H1 (cell line): ENCODE measurements around the gene CCDC192. TPM values are rescaled to one million over a fixed set of nuclear protein-coding genes. Genes with fewer than 3 reads are reported as not detected.

Experiments used
- CTCF ChIA-PET: fragments of 300-600 bp; sonication (Branson Sonifier 250); formaldehyde crosslinking; loops from one replicate; lab custom pipeline; 2021; ENCODE audit not compliant: partially characterized antibody; lab: Charles Lee
- POLR2A ChIA-PET: fragments of 300-600 bp; sonication (Branson Sonifier 250); formaldehyde crosslinking; loops from one replicate; lab custom pipeline; 2021; ENCODE audit warnings: inconsistent platforms; ENCODE audit not compliant: partially characterized antibody; lab: Charles Lee
- DNase-seq, 2 experiments: peaks; one replicate each; pipeline versions ENCODE4 v3.0.0 to v3.0.0-alpha.2; 2010 to 2022; ENCODE audit warnings: low spot score in 2 of 2, low read depth in 1 of 2, mixed read lengths in 1 of 2
- FAIRE-seq: peaks from 2 replicates; lab custom pipeline; 2011; peaks lifted over from hg19 to GRCh38; lab: Jason Lieb, UNC
- H2AFZ ChIP-seq: 2 replicates; pipeline ENCODE4 v1.8.1; 2012; ENCODE audit warnings: low read length, inconsistent platforms
- H2AK5ac ChIP-seq: 2 replicates; pipeline ENCODE4 v1.6.1; 2013; ENCODE audit warnings: low read depth, low read length
- H2BK120ac ChIP-seq: replicated peaks from 2 replicates; pipeline ENCODE3; 2013; ENCODE audit warnings: low read depth, low read length, inconsistent platforms
- H2BK12ac ChIP-seq: 2 replicates; pipeline ENCODE4 v1.6.1; 2013; ENCODE audit warnings: low read depth, low read length
- H2BK15ac ChIP-seq: 2 replicates; pipeline ENCODE4 v1.6.1; 2013; ENCODE audit warnings: low read length
- H2BK20ac ChIP-seq: 2 replicates; pipeline ENCODE4 v1.6.1; 2013; ENCODE audit warnings: low read length
- H2BK5ac ChIP-seq: 2 replicates; pipeline ENCODE4 v1.6.1; 2013; ENCODE audit warnings: low read depth, low read length
- H3K14ac ChIP-seq: 2 replicates; pipeline ENCODE4 v1.6.1; 2013; ENCODE audit warnings: inconsistent platforms; ENCODE audit not compliant: insufficient read length
- H3K18ac ChIP-seq: 2 replicates; pipeline ENCODE4 v1.6.1; 2013; ENCODE audit warnings: low read length; ENCODE audit errors: extremely low read depth
- H3K23ac ChIP-seq: 2 replicates; pipeline ENCODE4 v1.6.1; 2013; ENCODE audit warnings: inconsistent platforms; ENCODE audit not compliant: insufficient read length
- H3K23me2 ChIP-seq: 2 replicates; pipeline ENCODE4 v1.6.1; 2013; ENCODE audit warnings: low read depth, low read length
- H3K27ac ChIP-seq: 2 replicates; pipeline ENCODE4 v1.6.1; 2011; ENCODE audit warnings: low read depth, low read length, inconsistent platforms
- H3K27me3 ChIP-seq, 4 experiments: replicated peaks in 1 of 4; 1 replicate in 1 of 4; 2 replicates in 3 of 4; pipeline versions ENCODE4 v1.6.1 to v1.8.1; 2011 to 2013; ENCODE audit warnings: low read length in 3 of 4, mild to moderate bottlenecking in 3 of 4, inconsistent platforms in 2 of 4, mixed read lengths in 2 of 4, moderate library complexity in 1 of 4; ENCODE audit not compliant: control insufficient read depth in 3 of 4, insufficient read depth in 3 of 4; ENCODE audit errors: extremely low read depth in 1 of 4
- H3K36me3 ChIP-seq, 4 experiments: 2 replicates each; pipeline versions ENCODE4 v1.6.1 to v1.8.1; 2011 to 2013; ENCODE audit warnings: mild to moderate bottlenecking in 4 of 4, low read length in 3 of 4, moderate library complexity in 2 of 4, control low read depth in 1 of 4, inconsistent platforms in 1 of 4; ENCODE audit not compliant: insufficient read depth in 4 of 4, control insufficient read depth in 2 of 4
- H3K4ac ChIP-seq: replicated peaks from 2 replicates; pipeline ENCODE3; 2013; ENCODE audit warnings: low read length, low read depth, mixed read lengths, inconsistent platforms; ENCODE audit not compliant: insufficient read length
- H3K4me1 ChIP-seq, 4 experiments: replicated peaks in 1 of 4; 1 replicate in 1 of 4; 2 replicates in 3 of 4; pipeline versions ENCODE4 v1.6.1 to v1.8.1; 2011 to 2013; ENCODE audit warnings: low read length in 3 of 4, inconsistent platforms in 2 of 4, mixed read lengths in 1 of 4; ENCODE audit not compliant: insufficient read depth in 4 of 4, control insufficient read depth in 3 of 4
- H3K4me2 ChIP-seq, 2 experiments: 2 replicates each; pipeline versions ENCODE4 v1.6.1 to v1.8.1; 2011 to 2013; ENCODE audit warnings: low read depth in 2 of 2, low read length in 2 of 2, control low read depth in 1 of 2, inconsistent platforms in 1 of 2, mild to moderate bottlenecking in 1 of 2; ENCODE audit not compliant: insufficient read depth in 1 of 2
- H3K4me3 ChIP-seq, 4 experiments: fragments of 200-600, 300-600 bp in 1 of 4; sonication (generic), shearing (Covaris generic), sonication (Bioruptor Twin) in 1 of 4; 2 replicates each; pipeline versions ENCODE4 v1.5.1 to v1.8.1; 2011 to 2016; ENCODE audit warnings: low read length in 4 of 4, low read depth in 3 of 4, control low read depth in 2 of 4, inconsistent platforms in 2 of 4, mild to moderate bottlenecking in 2 of 4, mixed read lengths in 1 of 4, moderate library complexity in 1 of 4; ENCODE audit not compliant: insufficient read depth in 2 of 4; ENCODE audit errors: extremely low read depth in 1 of 4
- H3K56ac ChIP-seq: replicated peaks from 2 replicates; pipeline ENCODE3; 2013; ENCODE audit warnings: low read depth, mild to moderate bottlenecking, mixed read lengths, low read length, inconsistent platforms; ENCODE audit not compliant: insufficient read length
- H3K79me1 ChIP-seq: 2 replicates; pipeline ENCODE4 v1.6.1; 2013; ENCODE audit warnings: low read depth, low read length, control low read depth
- H3K79me2 ChIP-seq, 2 experiments: 2 replicates each; pipeline versions ENCODE4 v1.6.1 to v1.8.1; 2012 to 2013; ENCODE audit warnings: low read length in 2 of 2, mild to moderate bottlenecking in 2 of 2, inconsistent platforms in 1 of 2; ENCODE audit not compliant: insufficient read depth in 2 of 2, control insufficient read depth in 1 of 2
- H3K9ac ChIP-seq, 4 experiments: replicated peaks in 1 of 4; 1 replicate in 1 of 4; 2 replicates in 3 of 4; pipeline versions ENCODE4 v1.6.1 to v1.8.1; 2011 to 2013; ENCODE audit warnings: low read depth in 3 of 4, low read length in 3 of 4, control low read depth in 2 of 4, mild to moderate bottlenecking in 2 of 4, moderate library complexity in 2 of 4, inconsistent platforms in 1 of 4; ENCODE audit errors: extremely low read depth in 1 of 4
- H3K9me3 ChIP-seq, 2 experiments: 2 replicates each; pipeline versions ENCODE4 v1.6.1 to v1.8.1; 2012 to 2013; ENCODE audit warnings: mild to moderate bottlenecking in 2 of 2, moderate library complexity in 2 of 2, control low read depth in 1 of 2, inconsistent platforms in 1 of 2, low read depth in 1 of 2, low read length in 1 of 2, mixed read lengths in 1 of 2; ENCODE audit not compliant: insufficient read depth in 2 of 2
- H4K20me1 ChIP-seq, 2 experiments: replicated peaks in 1 of 2; 2 replicates each; pipeline versions ENCODE3 to v1.8.1; 2011 to 2013; ENCODE audit warnings: inconsistent platforms in 2 of 2, low read length in 2 of 2, mild to moderate bottlenecking in 1 of 2; ENCODE audit not compliant: insufficient read depth in 2 of 2, control insufficient read depth in 1 of 2
- H4K5ac ChIP-seq: 2 replicates; pipeline ENCODE4 v1.6.1; 2013; ENCODE audit warnings: low read length, low read depth, mixed read lengths, inconsistent platforms; ENCODE audit not compliant: insufficient read length
- H4K8ac ChIP-seq: 2 replicates; pipeline ENCODE4 v1.8.0; 2013; ENCODE audit warnings: mild to moderate bottlenecking, moderate library complexity, low read length, inconsistent platforms; ENCODE audit not compliant: insufficient read depth; ENCODE audit errors: extremely low read depth
- H4K91ac ChIP-seq: replicated peaks from 2 replicates; pipeline ENCODE3; 2013; ENCODE audit warnings: low read length, mixed read lengths, inconsistent platforms; ENCODE audit not compliant: insufficient read length
- NANOG ChIP-seq: IDR thresholded peaks from 2 replicates; pipeline ENCODE4 v1.6.1; 2011; ENCODE audit warnings: low read length, low read depth, mild to moderate bottlenecking, inconsistent platforms; ENCODE audit not compliant: insufficient read depth, poor library complexity, severe bottlenecking
- PHF8 ChIP-seq: fragments of 200-600 bp; sonication (generic); conservative IDR thresholded peaks from 2 replicates; pipeline ENCODE4 v1.7.1; 2012; ENCODE audit warnings: low read depth, mild to moderate bottlenecking, inconsistent platforms, low read length, moderate library complexity
- POLR2A ChIP-seq, 2 experiments: IDR thresholded peaks; 1 replicate in 1 of 2; 2 replicates in 1 of 2; pipeline ENCODE4 v1.6.1; 2011; ENCODE audit warnings: low read depth in 2 of 2, low read length in 2 of 2, mild to moderate bottlenecking in 2 of 2; ENCODE audit errors: control extremely low read depth in 1 of 2
- SAP30 ChIP-seq: fragments of 300-600 bp; sonication (generic); IDR thresholded peaks from 2 replicates; pipeline ENCODE4 v1.7.1; 2012; ENCODE audit warnings: low read length, moderate library complexity, mild to moderate bottlenecking, inconsistent platforms; ENCODE audit not compliant: insufficient read depth, insufficient replicate concordance
- WGBS, 2 experiments: shearing (Covaris generic) in 1 of 2; methylation state at CpG; one replicate each; pipeline versions ENCODE4 v1.1.6 to v1.1.7; 2013 to 2015; ENCODE audit warnings: low lambda C conversion rate in 2 of 2, mixed read lengths in 2 of 2, inconsistent platforms in 1 of 2, low coverage in 1 of 2, missing lambda C conversion rate in 1 of 2; ENCODE audit not compliant: insufficient replicate concordance in 2 of 2, insufficient coverage in 1 of 2, insufficient read length in 1 of 2; ENCODE audit errors: extremely low coverage in 1 of 2, missing lambda C conversion rate in 1 of 2; 5-methylcytosine and 5-hydroxymethylcytosine counted together
- polyA plus RNA-seq, 7 experiments: library from polyadenylated mRNA; depleted of rRNA in 3 of 7; stranded (reverse) in 5 of 7; unstranded in 2 of 7; fragments of >200 nt in 5 of 7; fragments of 200-250 nt in 2 of 7; gene quantifications; 1 replicate in 5 of 7; 2 replicates in 1 of 7; 4 replicates in 1 of 7; pipeline versions ENCODE4 v1.2.1 to v1.2.3, GENCODE V29; 2011 to 2013; ENCODE audit warnings: missing spikeins in 2 of 7, mixed read lengths in 2 of 7
- total RNA-seq: library from RNA; stranded (reverse); fragmentation: NEBNext Ultra II Directional; extraction: Animal tissue kit (Norgen Biotek cat#: 25700); gene quantifications from 2 replicates; pipeline ENCODE4 v1.2.1, GENCODE V29; 2021
- TF ChIP-seq, protein P1 (sequence below): IDR thresholded peaks from 2 replicates; pipeline ENCODE4 v1.6.1; 2012; ENCODE audit warnings: low read length, inconsistent platforms
- TF ChIP-seq, protein P2 (sequence below): IDR thresholded peaks from 2 replicates; pipeline ENCODE4 v1.6.1; 2012; ENCODE audit warnings: inconsistent platforms
- TF ChIP-seq, protein P3 (sequence below): IDR thresholded peaks from 2 replicates; pipeline ENCODE4 v1.6.1; 2011; ENCODE audit warnings: low read depth, mild to moderate bottlenecking, low read length; ENCODE audit not compliant: insufficient read depth

Gene CCDC192
- total and polyA plus RNA-seq, 2 of the 8 experiments (the other 6 are each of a cell fraction or from before 2014, with no cell fraction given): 0.61 TPM; not detected in 1

DNA sequence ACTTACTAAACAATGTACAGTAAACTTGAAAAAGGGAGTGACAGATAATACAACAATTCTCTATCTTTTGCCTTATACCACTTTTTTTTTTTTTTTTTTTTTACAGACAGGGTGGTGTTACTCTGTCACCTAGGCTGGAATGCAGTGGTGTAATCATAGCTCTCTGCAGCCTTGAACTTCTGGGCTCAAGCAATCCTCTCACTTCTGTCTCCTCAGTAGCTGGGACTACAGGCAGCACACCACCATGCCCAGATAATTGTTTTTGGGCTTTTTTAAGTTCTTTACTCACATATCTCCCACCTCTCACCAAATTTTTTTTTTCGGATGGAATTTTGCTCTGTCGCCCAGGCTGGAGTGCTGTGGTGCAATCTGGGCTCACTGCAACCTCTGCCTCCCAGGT, 208.4 kb downstream of the CCDC192 start:
- Histone ChIP-seq H3K4ac (no peak overlapping the region), H2BK20ac (no peak overlapping the region), H3K18ac (no peak overlapping the region), H3K4me1 (no peaks in the 10 kb centered on the region), H2AFZ (no peak overlapping the region), H3K9ac (no peak overlapping the region), H3K79me2 (no peaks in the 10 kb centered on the region)
- CTCF ChIA-PET: interaction anchor here (0.6 to 1.3 kb wide), 6 partner anchors 12 to 1040 kb away, joined by 3 read pairs; no protein-coding TSS in a partner anchor
- TF ChIP-seq NANOG: no peak
- TF ChIP-seq, protein P1, sequence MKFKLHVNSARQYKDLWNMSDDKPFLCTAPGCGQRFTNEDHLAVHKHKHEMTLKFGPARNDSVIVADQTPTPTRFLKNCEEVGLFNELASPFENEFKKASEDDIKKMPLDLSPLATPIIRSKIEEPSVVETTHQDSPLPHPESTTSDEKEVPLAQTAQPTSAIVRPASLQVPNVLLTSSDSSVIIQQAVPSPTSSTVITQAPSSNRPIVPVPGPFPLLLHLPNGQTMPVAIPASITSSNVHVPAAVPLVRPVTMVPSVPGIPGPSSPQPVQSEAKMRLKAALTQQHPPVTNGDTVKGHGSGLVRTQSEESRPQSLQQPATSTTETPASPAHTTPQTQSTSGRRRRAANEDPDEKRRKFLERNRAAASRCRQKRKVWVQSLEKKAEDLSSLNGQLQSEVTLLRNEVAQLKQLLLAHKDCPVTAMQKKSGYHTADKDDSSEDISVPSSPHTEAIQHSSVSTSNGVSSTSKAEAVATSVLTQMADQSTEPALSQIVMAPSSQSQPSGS: no peak
- no peak for TF ChIP-seq PHF8
- no peak for TF ChIP-seq SAP30
- TF ChIP-seq, protein P2, sequence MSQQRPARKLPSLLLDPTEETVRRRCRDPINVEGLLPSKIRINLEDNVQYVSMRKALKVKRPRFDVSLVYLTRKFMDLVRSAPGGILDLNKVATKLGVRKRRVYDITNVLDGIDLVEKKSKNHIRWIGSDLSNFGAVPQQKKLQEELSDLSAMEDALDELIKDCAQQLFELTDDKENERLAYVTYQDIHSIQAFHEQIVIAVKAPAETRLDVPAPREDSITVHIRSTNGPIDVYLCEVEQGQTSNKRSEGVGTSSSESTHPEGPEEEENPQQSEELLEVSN: no peak
- no peak for TF ChIP-seq POLR2A (IDR thresholded peaks at IDR 0.05; ENCODE audit: control extremely low read depth in 1 of 2, low read depth in 2 of 2, low read length in 2 of 2)
- TF ChIP-seq, protein P3, sequence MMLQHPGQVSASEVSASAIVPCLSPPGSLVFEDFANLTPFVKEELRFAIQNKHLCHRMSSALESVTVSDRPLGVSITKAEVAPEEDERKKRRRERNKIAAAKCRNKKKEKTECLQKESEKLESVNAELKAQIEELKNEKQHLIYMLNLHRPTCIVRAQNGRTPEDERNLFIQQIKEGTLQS: no peak
- TF ChIP-seq, all 59 proteins: peak for 0
- Histone ChIP-seq H2BK12ac (no peak overlapping the region), H2AK5ac (no peak overlapping the region), H2BK120ac (no peak overlapping the region), H4K20me1 (no peaks in the 10 kb centered on the region), H3K27ac (no peak overlapping the region), H2BK15ac (no peak overlapping the region), H2BK5ac (no peak overlapping the region), H3K23ac (no peak overlapping the region), H3K4me2 (no peak overlapping the region), H3K9me3 (no peaks in the 10 kb centered on the region), H3K14ac (no peak overlapping the region), H3K36me3 (no peaks in the 10 kb centered on the region; a peak in 1 of 8 replicates), H4K5ac (no peak overlapping the region), H3K4me3 (no peak overlapping the region), H3K23me2 (no peaks in the 10 kb centered on the region), H3K79me1 (no peaks in the 10 kb centered on the region), H4K8ac (no peak overlapping the region), H3K27me3 (no peaks in the 10 kb centered on the region), H4K91ac (no peak overlapping the region), H3K56ac (no peak overlapping the region)
- 100% methylated on average over 2 of the region's 2 CpGs; no CpG with 5 or more reads in 1 of the 2 experiments for WGBS, 2 experiments
- DNase-seq (no peak), FAIRE-seq (no peak)
- POLR2A ChIA-PET: interaction anchor here (0.6 kb wide), 1 partner anchor 13 kb away, joined by 4 read pairs; no protein-coding TSS in a partner anchor
